ENCODE measurements around the gene EHD2.

DNA sequence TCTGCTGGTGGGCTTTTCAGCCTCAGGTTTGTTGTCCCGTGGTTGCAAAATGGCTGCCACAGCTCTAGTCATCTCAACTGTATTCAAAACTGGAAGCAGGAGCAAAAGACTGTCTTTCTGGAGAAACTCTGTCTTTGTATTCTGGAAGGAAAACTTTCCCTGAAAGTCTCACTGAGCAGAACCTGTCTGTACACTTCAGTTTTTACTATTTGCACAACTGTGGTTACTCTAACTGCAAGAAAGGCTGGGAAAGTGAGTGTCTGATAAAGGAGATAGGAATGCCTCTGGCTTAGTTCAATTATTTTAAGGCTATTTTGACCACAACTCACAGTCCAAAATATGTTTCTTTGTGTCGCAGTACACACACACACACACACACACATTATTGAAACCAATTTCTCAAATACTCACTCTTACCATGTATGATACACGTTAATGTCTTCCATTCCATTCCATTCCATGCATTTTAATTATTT lies 49.7 kb upstream of the EHD2 start:
- TF ChIP-seq CTCF (IDR thresholded peaks at IDR 0.05) (no peak), POLR2A (IDR thresholded peaks at IDR 0.05) (no peak), EP300 (IDR thresholded peaks at IDR 0.05) (no peak)

All from ovary (tissue), 3 donors.